ENCODE measurements around the gene AADACL4.

Gene AADACL4

GRCh38 chr1:12640237-12640957, 3.5 kb upstream of the AADACL4 start:
- no peaks in the 10 kb centered on the region for H3K36me3 ChIP-seq (ENCODE audit: control insufficient read depth in 2 of 2, insufficient read depth in 1 of 2, low read length in 2 of 2)
- H3K9me3 ChIP-seq (ENCODE audit: control insufficient read depth, insufficient read depth, low read depth, low read length): no peaks in the 10 kb centered on the region
- no peaks in the 10 kb centered on the region for H3K4me1 ChIP-seq (ENCODE audit: control insufficient read depth, insufficient read depth, low read length)
- TF ChIP-seq ZNF16 (tag by site-specific recombination; IDR thresholded peaks at IDR 0.05; ENCODE audit: low read depth) (no peak), ZNF561 (tag by site-specific recombination; IDR thresholded peaks at IDR 0.05; ENCODE audit: borderline replicate concordance) (peak; percentile 83), ZNF280C (tag by site-specific recombination; IDR thresholded peaks at IDR 0.05) (no peak), ZNF202 (tag by site-specific recombination; IDR thresholded peaks at IDR 0.05; ENCODE audit: borderline replicate concordance) (no peak), TRIM28 (IDR thresholded peaks at IDR 0.05; ENCODE audit: borderline replicate concordance, low read length) (peak; percentile 96; the same call in 1 of the 2 replicates), GLIS1 (tag by site-specific recombination; IDR thresholded peaks at IDR 0.05) (no peak), ZNF391 (tag by site-specific recombination; IDR thresholded peaks at IDR 0.05; ENCODE audit: borderline replicate concordance, low read depth) (no peak), SP2 (tag by site-specific recombination; IDR thresholded peaks at IDR 0.05) (no peak), ZBTB44 (tag by site-specific recombination; IDR thresholded peaks at IDR 0.05) (no peak), SETDB1 (IDR thresholded peaks at IDR 0.05; ENCODE audit: insufficient read length, low read length) (peak; percentile 100), ZNF514 (tag by site-specific recombination; IDR thresholded peaks at IDR 0.05) (no peak), ZNF707 (tag by site-specific recombination; IDR thresholded peaks at IDR 0.05) (no peak), ZNF350 (tag by site-specific recombination; IDR thresholded peaks at IDR 0.05) (no peak), ZNF416 (tag by site-specific recombination; IDR thresholded peaks at IDR 0.05) (no peak), GFI1B (tag by site-specific recombination; IDR thresholded peaks at IDR 0.05) (no peak), ZBTB21 (tag by site-specific recombination; IDR thresholded peaks at IDR 0.05) (no peak)
- POLR2A ChIA-PET: no interaction called here
- no peak overlapping the region for H3K4me3 ChIP-seq (ENCODE audit: low read depth, low read length)
- H3K27ac ChIP-seq (ENCODE audit: extremely low read depth, low read depth, low read length): no peak overlapping the region
- CTCF ChIA-PET: interaction anchor here (0.7 to 3.3 kb wide), 3 partner anchors 10 to 206 kb away, joined by 3 to 11 read pairs (median 3); no protein-coding TSS in a partner anchor

- H3K9me3 ChIP-seq (ENCODE audit: control insufficient read depth, insufficient read depth, low read depth, low read length): no peaks in the 10 kb centered on the region
- ChIA-PET POLR2A (no interaction called here), CTCF (interaction anchor here (0.7 to 3.3 kb wide), 2 partner anchors 18 to 20 kb away, joined by 3 to 11 read pairs; no protein-coding TSS in a partner anchor)
Measured at GRCh38 chr1:12640958-12641272, 3.0 kb upstream of the AADACL4 start.

GRCh38 chr1:12643079-12643478, 806 bp upstream of the AADACL4 start:
- ChIA-PET POLR2A (interaction anchor here (0.7 kb wide), 1 partner anchor 1084 kb away, joined by 6 read pairs; no protein-coding TSS in a partner anchor), CTCF (interaction anchor here (1.7 kb wide), 1 partner anchor 16 kb away, joined by 3 read pairs; no protein-coding TSS in a partner anchor)
- TF ChIP-seq ZNF10 (tag by site-specific recombination; IDR thresholded peaks at IDR 0.05) (no peak), ZNF518A (tag by site-specific recombination; conservative IDR thresholded peaks at IDR 0.05; ENCODE audit: low read depth) (no peak), ZNF513 (tag by site-specific recombination; IDR thresholded peaks at IDR 0.05) (no peak)
- no peaks in the 10 kb centered on the region for H3K4me1 ChIP-seq (ENCODE audit: control insufficient read depth, insufficient read depth, low read length)
- no peaks in the 10 kb centered on the region for H3K9me3 ChIP-seq (ENCODE audit: control insufficient read depth, insufficient read depth, low read depth, low read length)
- H3K36me3 ChIP-seq (ENCODE audit: control insufficient read depth in 2 of 2, insufficient read depth in 1 of 2, low read length in 2 of 2): no peaks in the 10 kb centered on the region
- no peak overlapping the region for H3K4me3 ChIP-seq (ENCODE audit: low read depth, low read length)
- no peak overlapping the region for H3K27ac ChIP-seq (ENCODE audit: extremely low read depth, low read depth, low read length)

More at GRCh38 chr1:12640958-12641272, 3.0 kb upstream of the AADACL4 start:
- TF ChIP-seq ZNF223 (tag by site-specific recombination; IDR thresholded peaks at IDR 0.05): no peak
- no peak for TF ChIP-seq ZNF777 (tag by site-specific recombination; IDR thresholded peaks at IDR 0.05; ENCODE audit: borderline replicate concordance)
- TF ChIP-seq ZNF621 (tag by site-specific recombination; IDR thresholded peaks at IDR 0.05): no peak
- no peak overlapping the region for H3K27ac ChIP-seq (ENCODE audit: extremely low read depth, low read depth, low read length)
- H3K4me1 ChIP-seq (ENCODE audit: control insufficient read depth, insufficient read depth, low read length): no peaks in the 10 kb centered on the region
- H3K36me3 ChIP-seq (ENCODE audit: control insufficient read depth in 2 of 2, insufficient read depth in 1 of 2, low read length in 2 of 2): no peaks in the 10 kb centered on the region
- no peak overlapping the region for H3K4me3 ChIP-seq (ENCODE audit: low read depth, low read length)
